Panc1 (cell line): Measurements from ENCODE around the gene AGBL4.

Source experiments
- CTCF ChIP-seq: fragments of 450-650 bp; IDR thresholded peaks from 2 replicates; pipeline ENCODE4 v1.5.1; 2017; ENCODE audit warnings: mild to moderate bottlenecking
- REST ChIP-seq, 2 experiments: IDR thresholded peaks; 2 replicates each; pipeline ENCODE4 v1.6.1; 2011 to 2012; ENCODE audit warnings: low read depth in 2 of 2, control low read depth in 1 of 2, low read length in 1 of 2, mild to moderate bottlenecking in 1 of 2, moderate library complexity in 1 of 2; ENCODE audit not compliant: insufficient read depth in 1 of 2
- SIN3A ChIP-seq: IDR thresholded peaks from 2 replicates; pipeline ENCODE4 v1.6.1; 2012; ENCODE audit warnings: low read depth, mild to moderate bottlenecking, low read length, moderate library complexity, borderline replicate concordance; ENCODE audit not compliant: insufficient read depth
- TCF7L2 ChIP-seq: IDR thresholded peaks from 2 replicates; pipeline ENCODE4 v1.6.1; 2011; ENCODE audit warnings: mild to moderate bottlenecking, low read depth, low read length, inconsistent platforms

- TF ChIP-seq CTCF, result no peak
- no peak for TF ChIP-seq TCF7L2
- no peak for TF ChIP-seq SIN3A
- TF ChIP-seq REST (IDR thresholded peaks at IDR 0.05; ENCODE audit: insufficient read depth in 1 of 2, low read depth in 2 of 2, low read length in 1 of 2), result no peak
Observed at GRCh38 chr1:50023292-50024159, at the start of gene AGBL4.
